Measurements from ENCODE around the gene RFWD3. TPM values are rescaled to one million over a fixed set of nuclear protein-coding genes. Genes with fewer than 3 reads are reported as not detected.

RFWD3 gene
- total and polyA plus RNA-seq, 2 of the 13 experiments (the other 11 are each of a cell fraction or from before 2014, with no cell fraction given) = 23.4 to 62.6 TPM

DNA sequence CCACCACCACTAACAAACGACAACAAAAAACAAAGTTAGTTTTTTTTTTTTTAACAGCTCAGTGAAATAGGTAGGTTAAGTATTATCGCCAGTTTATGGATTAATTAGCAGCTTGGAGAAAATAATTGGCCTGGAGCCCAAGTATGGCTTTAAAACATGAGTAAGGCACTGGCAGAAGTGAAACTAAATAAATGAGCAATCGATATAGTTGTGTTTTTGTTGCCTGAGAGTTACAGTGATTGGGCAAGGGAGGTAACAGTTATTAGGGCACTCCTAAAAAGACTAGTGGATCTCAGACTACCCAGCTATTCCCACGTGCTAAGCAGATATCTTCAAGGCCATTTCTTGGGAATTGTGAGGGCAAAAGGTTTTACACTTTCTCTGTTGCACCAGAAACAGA, 31.5 kb upstream of the RFWD3 start:
- peaks cover 0 to 1% of the 10 kb centered on the region in 2 experiments; a peak in 1 of 5 replicates for H3K27me3 ChIP-seq (ENCODE audit: control insufficient read depth in 1 of 2, insufficient read depth in 2 of 2, low read length in 2 of 2)
- H3K4me1 ChIP-seq (ENCODE audit: insufficient read depth, low read length) = peaks cover 37% of the 10 kb centered on the region
- POLR2A ChIA-PET = interaction anchor here (3.5 kb wide), 1 partner anchor 31 kb away, joined by 22 read pairs; the partner anchor contains the start of gene RFWD3
- no peaks in the 10 kb centered on the region for H3K79me2 ChIP-seq (ENCODE audit: insufficient read depth, low read length)
- no peak for TF ChIP-seq KLF16 (CRISPR knock-in tag; IDR thresholded peaks at IDR 0.05)
- no peak for TF ChIP-seq KLF11 (CRISPR knock-in tag; IDR thresholded peaks at IDR 0.05)
- TF ChIP-seq, protein P1, sequence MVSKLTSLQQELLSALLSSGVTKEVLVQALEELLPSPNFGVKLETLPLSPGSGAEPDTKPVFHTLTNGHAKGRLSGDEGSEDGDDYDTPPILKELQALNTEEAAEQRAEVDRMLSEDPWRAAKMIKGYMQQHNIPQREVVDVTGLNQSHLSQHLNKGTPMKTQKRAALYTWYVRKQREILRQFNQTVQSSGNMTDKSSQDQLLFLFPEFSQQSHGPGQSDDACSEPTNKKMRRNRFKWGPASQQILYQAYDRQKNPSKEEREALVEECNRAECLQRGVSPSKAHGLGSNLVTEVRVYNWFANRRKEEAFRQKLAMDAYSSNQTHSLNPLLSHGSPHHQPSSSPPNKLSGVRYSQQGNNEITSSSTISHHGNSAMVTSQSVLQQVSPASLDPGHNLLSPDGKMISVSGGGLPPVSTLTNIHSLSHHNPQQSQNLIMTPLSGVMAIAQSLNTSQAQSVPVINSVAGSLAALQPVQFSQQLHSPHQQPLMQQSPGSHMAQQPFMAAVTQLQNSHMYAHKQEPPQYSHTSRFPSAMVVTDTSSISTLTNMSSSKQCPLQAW (CRISPR knock-in tag; IDR thresholded peaks at IDR 0.05) = no peak
- no peak for TF ChIP-seq SMC3 (IDR thresholded peaks at IDR 0.05; ENCODE audit: low read length)
- TF ChIP-seq CBFB (CRISPR knock-in tag; IDR thresholded peaks at IDR 0.05) = no peak
- TF ChIP-seq ETV5 (CRISPR knock-in tag; IDR thresholded peaks at IDR 0.05; ENCODE audit: borderline replicate concordance) = no peak
- TF ChIP-seq HNRNPLL (IDR thresholded peaks at IDR 0.05; ENCODE audit: low read depth, low read length, poor library complexity, severe bottlenecking) = no peak
- no peak for TF ChIP-seq ZNF10 (CRISPR knock-in tag; IDR thresholded peaks at IDR 0.05; ENCODE audit: borderline replicate concordance, low read depth)
- TF ChIP-seq MAZ (IDR thresholded peaks at IDR 0.05; ENCODE audit: borderline replicate concordance, low read depth, low read length) = no peak
- TF ChIP-seq MAZ (CRISPR knock-in tag; IDR thresholded peaks at IDR 0.05; ENCODE audit: low read depth) = no peak
- no peak for TF ChIP-seq CEBPG (CRISPR knock-in tag; IDR thresholded peaks at IDR 0.05)
- TF ChIP-seq NFE2L1 (CRISPR knock-in tag; IDR thresholded peaks at IDR 0.05; ENCODE audit: borderline replicate concordance) = no peak
- TF ChIP-seq ZNF333 (CRISPR knock-in tag; IDR thresholded peaks at IDR 0.05; ENCODE audit: borderline replicate concordance) = no peak
- TF ChIP-seq, protein P2, sequence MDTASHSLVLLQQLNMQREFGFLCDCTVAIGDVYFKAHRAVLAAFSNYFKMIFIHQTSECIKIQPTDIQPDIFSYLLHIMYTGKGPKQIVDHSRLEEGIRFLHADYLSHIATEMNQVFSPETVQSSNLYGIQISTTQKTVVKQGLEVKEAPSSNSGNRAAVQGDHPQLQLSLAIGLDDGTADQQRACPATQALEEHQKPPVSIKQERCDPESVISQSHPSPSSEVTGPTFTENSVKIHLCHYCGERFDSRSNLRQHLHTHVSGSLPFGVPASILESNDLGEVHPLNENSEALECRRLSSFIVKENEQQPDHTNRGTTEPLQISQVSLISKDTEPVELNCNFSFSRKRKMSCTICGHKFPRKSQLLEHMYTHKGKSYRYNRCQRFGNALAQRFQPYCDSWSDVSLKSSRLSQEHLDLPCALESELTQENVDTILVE (CRISPR knock-in tag; IDR thresholded peaks at IDR 0.05) = no peak
- no peak for TF ChIP-seq ZNF7 (CRISPR knock-in tag; IDR thresholded peaks at IDR 0.05)
- no peak for TF ChIP-seq CAMTA2 (CRISPR knock-in tag; IDR thresholded peaks at IDR 0.05; ENCODE audit: borderline replicate concordance)
- TF ChIP-seq HDAC6 (IDR thresholded peaks at IDR 0.05; ENCODE audit: low read depth, low read length) = no peak
- TF ChIP-seq, protein P3, sequence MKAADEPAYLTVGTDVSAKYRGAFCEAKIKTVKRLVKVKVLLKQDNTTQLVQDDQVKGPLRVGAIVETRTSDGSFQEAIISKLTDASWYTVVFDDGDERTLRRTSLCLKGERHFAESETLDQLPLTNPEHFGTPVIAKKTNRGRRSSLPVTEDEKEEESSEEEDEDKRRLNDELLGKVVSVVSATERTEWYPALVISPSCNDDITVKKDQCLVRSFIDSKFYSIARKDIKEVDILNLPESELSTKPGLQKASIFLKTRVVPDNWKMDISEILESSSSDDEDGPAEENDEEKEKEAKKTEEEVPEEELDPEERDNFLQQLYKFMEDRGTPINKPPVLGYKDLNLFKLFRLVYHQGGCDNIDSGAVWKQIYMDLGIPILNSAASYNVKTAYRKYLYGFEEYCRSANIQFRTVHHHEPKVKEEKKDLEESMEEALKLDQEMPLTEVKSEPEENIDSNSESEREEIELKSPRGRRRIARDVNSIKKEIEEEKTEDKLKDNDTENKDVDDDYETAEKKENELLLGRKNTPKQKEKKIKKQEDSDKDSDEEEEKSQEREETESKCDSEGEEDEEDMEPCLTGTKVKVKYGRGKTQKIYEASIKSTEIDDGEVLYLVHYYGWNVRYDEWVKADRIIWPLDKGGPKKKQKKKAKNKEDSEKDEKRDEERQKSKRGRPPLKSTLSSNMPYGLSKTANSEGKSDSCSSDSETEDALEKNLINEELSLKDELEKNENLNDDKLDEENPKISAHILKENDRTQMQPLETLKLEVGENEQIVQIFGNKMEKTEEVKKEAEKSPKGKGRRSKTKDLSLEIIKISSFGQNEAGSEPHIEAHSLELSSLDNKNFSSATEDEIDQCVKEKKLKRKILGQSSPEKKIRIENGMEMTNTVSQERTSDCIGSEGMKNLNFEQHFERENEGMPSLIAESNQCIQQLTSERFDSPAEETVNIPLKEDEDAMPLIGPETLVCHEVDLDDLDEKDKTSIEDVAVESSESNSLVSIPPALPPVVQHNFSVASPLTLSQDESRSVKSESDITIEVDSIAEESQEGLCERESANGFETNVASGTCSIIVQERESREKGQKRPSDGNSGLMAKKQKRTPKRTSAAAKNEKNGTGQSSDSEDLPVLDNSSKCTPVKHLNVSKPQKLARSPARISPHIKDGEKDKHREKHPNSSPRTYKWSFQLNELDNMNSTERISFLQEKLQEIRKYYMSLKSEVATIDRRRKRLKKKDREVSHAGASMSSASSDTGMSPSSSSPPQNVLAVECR (CRISPR knock-in tag; IDR thresholded peaks at IDR 0.05; ENCODE audit: borderline replicate concordance) = no peak
- CTCF ChIA-PET (ENCODE audit: low intra/inter-chr PET ratio, low total read pairs) = no interaction called here
- in situ Hi-C loops (cut with HindIII; ENCODE audit: extremely low pct_ligation_motif_present, low pct_unique_long_range_greater_than_20kb) = no loop called here
- no peaks in the 10 kb centered on the region for H4K20me1 ChIP-seq (ENCODE audit: insufficient read depth, low read length)
- H3K36me3 ChIP-seq (replicated peaks in 1 of 2; ENCODE audit: control insufficient read depth in 1 of 2, insufficient read depth in 2 of 2, low read length in 2 of 2) = peaks cover 0 to 4% of the 10 kb centered on the region in 2 experiments; a peak in 3 of 5 replicates
- H3K9ac ChIP-seq (ENCODE audit: insufficient read depth, low read depth, low read length) = no peak overlapping the region
- ATAC-seq (no peak), DNase-seq (ENCODE audit: low spot score) (no peak), FAIRE-seq (no peak)
- intact Hi-C loops (cut with micrococcal nuclease; ENCODE audit: unreplicated experiment) = no loop called here
- H3K27ac ChIP-seq (ENCODE audit: extremely low read length, insufficient read depth, low read length) = no peak overlapping the region
- H3K4me3 ChIP-seq (replicated peaks in 1 of 3; ENCODE audit: insufficient read depth in 1 of 3, low read depth in 2 of 3, low read length in 3 of 3) = no peak overlapping the region
- WGBS (ENCODE audit: low lambda C conversion rate) = 84% methylated on average over 4 of the region's 4 CpGs
- no TSS peak for BruUV-seq (replicated peaks)
- H2AFZ ChIP-seq (ENCODE audit: low read length) = no peak overlapping the region
- no peaks in the 10 kb centered on the region for H3K9me3 ChIP-seq (ENCODE audit: low read length)
- H3K4me2 ChIP-seq (ENCODE audit: low read depth, low read length) = 0 out of 2 replicates have a peak overlapping the region, but pooled peaks have one; percentile 8

All from HepG2 (cell line).